ENCODE data around the gene CLMN.
"Not testable (repeated sequence)": the region's sequence is repeated elsewhere in the genome, so short reads cannot be mapped to it uniquely, and the experiment has no call there.

The CLMN gene

DNA sequence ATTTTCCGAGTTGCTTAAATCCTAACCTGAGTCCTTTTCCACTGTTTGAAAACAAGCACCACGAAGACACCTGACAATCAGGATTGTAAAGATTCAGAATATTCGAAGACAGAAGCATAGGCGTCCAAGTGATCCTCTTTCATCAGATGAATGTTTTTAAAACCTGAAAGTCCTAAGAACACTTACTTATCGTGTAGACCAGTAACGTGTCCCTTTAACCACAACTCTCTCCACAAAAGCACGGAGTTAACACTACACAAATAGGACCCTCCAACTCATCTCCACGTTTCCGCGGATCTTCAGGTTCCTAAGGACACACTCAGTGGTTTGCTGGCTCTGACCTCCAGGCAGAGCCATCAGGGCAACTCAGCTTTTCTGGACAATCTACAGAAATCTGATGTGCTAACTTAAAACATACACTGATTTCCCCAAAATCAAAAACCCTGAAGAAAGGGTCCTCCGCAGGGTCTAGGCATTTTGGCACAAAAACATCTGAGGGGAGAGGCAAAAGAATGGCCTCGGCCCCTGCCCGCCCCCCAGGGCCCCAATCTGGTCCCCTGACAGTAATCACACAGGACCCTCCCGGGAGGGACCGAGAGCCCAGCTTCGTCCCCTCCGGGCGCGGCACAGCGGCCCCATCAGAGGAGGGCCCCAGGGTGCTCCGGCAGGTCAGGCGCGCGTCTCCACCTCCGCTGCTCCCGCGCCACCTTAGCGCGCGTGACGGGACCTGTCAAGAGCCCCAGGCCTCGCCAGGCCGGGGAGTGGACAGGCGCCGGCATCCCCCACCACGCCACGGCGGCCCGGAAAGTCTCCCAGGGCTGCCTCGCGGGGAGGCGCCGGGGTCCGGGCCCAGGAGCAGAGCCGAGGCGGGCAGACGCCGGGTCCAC is 163.3 kb downstream of the CLMN start:
- DNase-seq: peak; percentile 48

DNA sequence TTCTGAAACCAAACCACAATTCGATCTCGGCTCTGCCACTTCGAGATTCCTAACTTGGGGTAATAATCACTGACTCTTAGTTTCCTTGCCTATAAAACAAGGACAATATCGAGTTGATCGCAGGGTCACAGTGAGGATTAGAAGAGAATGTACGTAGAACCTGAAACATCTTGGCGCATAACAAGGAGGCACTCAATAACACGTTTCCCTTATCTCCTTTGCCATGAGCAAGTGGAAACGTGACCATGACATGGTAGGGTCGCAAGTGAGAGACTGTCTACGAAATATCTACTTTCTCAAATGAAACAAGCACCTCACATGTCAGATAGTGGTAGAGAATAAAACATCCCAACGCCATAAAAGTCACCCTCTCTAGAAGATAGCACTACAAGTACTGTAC is 164.7 kb downstream of the CLMN start:
- no peak for DNase-seq

DNA sequence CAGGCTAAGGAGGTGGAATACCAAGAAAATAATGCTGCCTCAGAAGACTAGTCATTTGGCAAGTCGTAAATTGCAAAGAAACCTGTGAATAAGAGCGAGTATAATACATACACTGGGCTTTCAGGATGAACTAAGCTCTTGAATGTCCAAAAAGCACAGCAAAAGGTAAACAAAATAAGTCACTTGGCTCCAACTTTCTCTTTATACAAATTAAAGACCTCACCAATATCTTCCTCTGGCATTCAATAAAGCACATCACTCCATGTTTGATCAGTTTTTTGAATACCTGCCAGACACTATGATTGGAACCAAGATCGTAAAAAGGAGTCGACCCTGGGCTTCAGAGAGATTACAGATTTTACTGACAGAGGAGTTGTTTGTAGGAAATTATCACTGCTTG is 165.8 kb downstream of the CLMN start:
- no peak for DNase-seq

DNA sequence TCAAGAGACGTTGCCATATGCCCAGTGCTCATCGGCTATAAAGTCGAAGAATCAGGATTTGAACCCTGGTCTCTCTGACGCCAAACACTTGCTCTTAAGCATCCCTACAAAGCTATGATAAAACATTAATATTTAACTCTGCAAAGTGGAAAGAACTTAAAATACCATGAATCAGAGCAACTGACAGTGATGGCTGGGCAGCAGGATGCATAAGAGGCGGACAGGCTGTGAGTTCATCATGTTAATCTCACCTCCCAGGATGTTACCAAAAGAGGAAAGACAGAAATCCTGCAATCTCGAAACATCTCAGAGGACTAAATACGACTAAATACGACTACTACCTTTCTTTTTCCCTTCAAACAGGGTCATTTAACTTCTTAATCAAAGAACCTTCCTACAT is 168.1 kb downstream of the CLMN start:
- DNase-seq: no peak

DNA sequence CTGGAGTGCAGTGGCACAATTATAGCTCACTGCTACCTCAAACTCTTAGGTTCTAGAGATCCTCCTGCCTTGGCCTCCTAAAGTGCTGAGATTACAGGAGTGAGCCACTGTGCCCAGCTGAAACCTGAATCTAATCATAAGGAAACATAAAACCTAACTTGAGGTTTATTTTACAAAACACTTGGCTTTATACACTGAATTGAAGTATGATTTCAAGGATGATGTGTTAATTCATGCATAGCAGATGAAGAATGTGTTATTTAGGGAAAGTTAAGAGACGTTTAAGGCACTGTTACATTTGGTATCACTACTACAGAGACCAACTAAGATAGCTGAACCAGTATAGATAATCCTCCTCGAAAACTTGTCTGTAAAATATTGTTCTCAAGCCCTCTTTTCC is 168.8 kb downstream of the CLMN start:
- DNase-seq: no peak

DNA sequence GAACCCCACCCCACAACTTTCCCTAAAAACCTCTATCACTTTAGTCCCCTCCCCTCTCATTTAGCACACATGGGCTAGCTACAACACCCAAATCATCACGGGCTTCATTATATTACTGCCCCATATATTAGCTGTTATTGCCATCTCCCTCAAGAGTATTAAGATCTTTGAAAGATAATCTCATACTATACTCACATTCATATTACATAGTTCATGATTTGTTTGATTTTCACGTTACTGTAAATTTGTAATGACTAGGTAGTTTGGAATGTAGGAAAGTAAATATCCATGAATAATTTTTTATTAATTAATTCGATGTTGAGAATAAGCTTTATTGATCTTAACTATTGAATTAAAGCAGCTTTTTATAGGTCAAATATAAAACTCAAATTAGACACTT is 170.3 kb downstream of the CLMN start:
- no peak for DNase-seq

DNA sequence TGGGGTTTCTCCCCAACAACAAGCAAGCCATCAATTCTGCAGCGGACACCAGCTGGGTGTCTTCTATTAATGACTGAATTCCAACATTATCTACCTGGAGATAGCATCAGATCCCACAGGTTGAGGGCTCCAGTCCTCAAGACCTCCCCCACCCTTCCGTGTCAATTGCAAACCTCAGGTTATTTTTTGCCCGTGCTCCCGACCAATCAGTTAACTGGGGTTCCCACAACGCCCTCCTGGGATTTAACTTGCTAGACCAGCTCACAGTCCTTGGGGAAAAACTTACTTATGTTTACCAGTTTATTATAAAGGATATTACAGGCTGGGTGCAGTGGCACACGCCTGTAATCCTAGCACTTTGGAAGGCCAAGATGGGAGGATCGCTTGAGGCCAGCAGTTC is 172.1 kb downstream of the CLMN start:
- no peak for DNase-seq

DNA sequence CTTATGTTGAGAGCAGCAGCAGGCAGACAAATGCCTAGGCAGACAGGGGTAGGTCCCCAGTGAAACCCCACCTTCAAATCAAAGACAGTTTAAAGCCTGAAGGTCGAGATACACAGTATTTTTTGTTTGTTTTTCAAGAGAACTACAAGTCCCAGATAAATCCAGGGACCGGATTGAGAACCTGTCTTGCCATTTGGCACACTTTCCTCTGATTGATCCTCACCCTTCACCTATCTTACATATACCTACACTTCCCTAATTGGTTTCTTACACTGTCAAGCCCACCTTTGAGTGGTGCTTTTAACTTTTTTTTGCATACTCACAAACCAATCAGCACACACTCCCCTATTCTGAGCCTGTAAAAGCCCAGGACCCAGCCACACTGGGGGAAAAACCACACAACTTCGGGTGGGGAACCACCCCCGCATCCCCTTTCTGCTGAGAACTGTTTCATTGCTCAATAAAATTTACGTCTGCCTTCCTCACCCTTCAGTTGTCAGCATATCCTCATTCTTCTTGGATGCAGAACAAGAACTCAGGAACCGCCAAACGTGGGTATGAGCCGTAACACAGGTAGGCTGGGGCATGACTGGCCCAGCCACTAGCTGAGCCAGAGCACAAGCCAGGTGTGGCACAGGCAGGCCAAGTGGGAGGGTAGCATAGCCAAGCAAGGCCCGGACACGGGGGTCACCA is 173.5 kb downstream of the CLMN start:
- no peak for DNase-seq

DNA sequence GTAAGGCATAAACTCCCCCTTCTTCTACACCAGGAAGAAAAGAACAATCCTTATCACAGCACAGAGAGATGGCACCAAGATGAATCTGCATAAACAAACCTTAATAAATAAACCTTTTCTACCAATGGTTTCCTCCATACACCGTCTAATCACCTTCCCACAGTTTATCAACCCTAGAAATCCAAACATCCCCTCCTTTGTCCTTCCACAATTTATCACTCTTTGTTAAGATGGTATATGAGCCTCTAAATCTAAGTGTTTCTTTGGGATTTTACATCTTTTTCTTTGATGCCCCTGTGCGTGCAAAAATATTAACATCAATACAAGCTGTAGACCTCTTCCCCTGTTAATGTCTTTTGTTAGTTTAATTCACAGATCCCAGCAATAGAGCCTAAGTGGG is 174.9 kb downstream of the CLMN start:
- DNase-seq: no peak

DNA sequence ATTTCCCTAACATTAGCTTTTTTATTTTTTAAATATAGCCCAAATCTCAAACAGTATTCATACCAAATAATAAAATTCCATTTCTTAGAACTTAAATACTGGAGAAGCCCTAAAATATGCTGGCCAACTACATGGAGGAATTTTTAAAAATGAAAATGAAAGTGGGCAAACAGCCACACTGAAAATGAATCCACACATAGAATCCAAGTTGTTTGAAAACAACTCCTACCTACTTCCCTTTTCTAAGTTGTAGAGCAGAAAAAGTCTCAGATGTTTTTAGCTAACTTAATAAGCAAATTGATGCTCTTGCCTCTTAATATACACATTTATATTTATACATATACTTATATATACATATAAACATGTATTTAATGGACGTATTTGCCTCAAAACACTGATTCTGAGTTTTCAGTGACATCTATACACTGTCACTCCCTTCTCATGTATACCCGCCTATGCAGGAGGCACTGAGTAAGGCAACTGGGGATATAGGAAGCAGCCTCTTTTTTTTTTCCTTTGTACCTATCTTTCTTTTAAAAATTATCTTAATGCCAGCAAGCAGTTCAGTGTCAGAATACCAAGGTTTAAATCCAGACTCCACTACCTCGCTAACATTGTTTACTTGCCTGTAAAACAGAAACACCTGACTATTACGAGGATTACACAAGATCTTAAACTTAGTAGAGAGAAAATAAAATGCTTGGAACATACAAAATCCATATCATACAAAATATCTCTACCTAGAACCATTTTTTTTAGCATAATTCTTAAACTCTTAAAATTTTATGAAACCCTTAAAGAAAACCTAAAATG is 175.7 kb downstream of the CLMN start:
- no peak for DNase-seq

DNA sequence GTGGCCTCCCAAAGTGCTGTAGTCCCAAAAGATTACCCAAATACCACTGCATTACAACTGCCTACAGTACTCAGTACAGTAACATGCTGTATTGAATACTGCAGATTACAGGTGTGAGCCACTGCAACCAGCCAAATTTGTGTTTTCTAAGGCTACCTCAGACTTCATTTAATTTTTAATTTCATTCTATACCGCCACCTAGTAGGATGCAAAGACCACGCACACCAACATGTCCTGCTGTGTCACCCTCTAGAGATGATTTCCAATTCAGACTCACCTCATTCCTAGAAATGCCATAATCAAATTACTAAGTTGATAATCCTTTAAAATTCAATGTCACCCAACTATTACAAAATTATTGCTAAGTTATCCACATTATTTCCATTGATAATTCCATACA is 177.5 kb downstream of the CLMN start:
- no peak for DNase-seq

DNA sequence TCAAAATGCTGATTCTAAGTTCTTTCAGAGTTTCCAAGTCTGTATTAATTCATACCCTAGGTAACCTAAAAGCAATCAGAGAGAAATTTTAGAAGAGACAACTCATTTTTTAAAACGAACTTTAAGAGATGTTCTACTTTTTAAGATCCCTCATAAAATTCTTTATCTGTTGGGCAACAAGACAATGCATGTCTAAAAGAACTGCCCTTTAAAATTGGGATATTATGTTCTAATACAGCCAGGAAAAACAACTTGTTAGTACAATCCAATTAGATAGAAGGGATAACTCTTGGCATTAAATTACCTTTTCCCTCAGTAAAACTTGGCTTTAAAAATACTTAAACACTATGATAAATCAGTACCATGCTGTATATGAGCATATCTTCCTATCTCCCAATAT is 178.0 kb downstream of the CLMN start:
- DNase-seq: no peak

DNA sequence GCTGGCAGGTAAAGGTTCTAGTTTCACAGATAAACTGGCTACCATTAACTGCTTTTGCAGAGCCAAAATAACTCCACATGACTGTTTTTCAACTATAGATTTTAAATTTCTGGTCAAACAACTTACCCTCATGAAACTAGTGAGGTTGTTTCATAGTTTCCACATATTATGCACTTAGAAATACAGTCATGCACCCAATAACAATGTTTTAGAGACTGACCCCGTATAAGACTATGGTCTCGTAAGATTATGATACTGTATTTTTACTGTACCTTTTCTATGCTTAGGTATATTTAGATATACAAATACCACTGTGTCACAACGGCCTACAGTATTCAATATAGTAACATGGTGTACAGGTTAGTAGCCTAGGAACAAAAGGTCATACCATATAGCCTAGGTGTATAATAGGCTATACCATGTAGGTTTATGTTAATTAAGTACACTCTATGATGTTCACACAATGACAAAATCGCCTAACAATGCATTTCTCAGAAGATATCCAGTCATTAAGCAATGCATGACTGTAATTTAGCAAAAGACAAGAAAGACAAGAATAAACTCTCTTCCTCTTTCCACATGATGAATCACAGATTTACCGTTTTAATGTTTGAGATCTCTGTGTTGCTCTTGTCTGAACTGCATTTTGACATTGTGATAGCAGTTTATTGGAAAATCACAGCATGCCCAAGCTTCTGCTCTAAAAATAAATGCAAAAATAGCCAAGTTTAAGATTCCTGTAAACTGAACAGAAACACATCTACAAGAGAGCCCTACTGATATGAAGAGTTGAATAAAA is 179.4 kb downstream of the CLMN start:
- no peak for DNase-seq

DNA sequence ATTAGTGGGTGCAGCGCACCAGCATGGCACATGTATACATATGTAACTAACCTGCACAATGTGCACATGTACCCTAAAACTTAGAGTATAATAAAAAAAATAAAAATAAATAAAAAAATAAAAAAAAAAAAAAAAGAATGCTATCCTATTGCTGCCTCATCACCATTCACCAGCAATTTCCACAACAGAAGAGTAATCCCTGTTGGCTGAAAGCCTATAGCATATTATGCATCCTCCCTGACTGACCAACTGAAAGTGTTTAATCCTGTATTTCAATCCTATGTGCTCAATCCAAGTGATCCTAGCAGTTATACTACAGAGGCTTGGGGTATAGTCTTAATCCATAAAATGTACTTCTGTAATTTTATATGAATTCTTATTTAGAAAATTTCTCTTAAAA is 180.8 kb downstream of the CLMN start:
- no peak for DNase-seq

DNA sequence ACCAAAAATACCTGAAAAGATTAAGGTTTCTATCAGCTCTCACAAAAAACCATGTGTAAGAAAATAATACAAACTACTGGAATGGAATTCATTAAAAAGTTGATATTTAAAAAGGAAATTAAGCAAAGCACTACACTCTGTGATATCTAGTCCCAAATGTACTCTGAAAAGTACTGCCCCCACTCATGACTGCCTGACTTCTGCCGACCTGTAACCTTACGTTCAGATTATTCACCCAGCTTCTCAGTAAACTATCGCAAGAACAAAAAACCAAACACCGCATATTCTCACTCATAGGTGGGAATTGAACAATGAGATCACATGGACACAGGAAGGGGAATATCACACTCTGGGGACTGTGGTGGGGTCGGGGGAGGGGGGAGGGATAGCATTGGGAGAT is 181.3 kb downstream of the CLMN start:
- not testable (repeated sequence) for DNase-seq

DNA sequence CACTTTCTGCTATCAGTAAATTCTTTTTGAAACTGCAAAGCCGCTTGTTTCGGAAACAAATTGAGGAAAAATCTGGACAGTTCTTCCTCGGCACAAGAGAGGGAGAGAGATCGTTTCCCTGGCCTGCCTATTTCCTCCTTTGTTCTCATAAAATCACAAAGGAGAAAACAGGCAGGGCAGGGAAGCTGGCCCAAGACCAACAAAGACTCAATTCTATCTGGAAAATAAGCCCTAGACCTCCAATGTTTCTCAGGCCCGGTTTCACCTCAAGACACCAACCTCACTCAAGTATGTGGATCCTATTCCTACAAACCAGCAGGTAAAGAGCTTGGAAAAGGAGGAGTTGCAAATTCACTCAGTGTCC is 181.9 kb downstream of the CLMN start:
- no peak for DNase-seq

DNA sequence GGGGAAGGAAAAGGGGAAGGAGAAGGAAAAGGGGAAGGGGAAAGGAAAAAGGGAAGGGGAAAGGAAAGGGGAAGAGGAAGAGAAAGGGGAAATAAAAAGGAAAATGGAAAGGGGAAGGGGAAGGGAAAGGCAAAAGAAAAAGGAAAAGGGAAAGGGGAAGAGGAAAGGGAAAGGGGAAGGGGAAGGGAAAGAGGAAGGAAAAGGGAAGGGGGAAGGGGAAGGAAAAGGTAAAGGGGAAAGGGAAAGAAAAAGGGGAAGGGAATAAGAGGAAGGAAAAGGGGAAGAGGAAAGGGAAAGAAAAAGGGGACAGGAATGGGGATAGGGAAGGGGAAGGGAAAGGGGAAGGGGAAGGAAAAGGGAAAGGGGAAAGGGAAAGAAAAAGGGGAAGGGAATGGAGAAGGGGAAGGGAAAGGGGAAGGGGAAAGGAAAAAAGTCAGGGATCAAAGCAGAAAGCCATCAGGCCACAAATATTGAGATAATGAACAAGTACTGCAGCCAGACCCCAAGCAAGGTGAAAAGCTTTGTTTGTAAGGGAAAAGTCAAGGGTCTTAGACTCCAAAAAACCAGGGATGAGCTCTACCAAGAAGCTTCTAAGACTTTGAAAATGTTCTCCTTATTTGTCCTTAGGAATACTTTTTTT is 182.4 kb downstream of the CLMN start:
- no peak for DNase-seq

DNA sequence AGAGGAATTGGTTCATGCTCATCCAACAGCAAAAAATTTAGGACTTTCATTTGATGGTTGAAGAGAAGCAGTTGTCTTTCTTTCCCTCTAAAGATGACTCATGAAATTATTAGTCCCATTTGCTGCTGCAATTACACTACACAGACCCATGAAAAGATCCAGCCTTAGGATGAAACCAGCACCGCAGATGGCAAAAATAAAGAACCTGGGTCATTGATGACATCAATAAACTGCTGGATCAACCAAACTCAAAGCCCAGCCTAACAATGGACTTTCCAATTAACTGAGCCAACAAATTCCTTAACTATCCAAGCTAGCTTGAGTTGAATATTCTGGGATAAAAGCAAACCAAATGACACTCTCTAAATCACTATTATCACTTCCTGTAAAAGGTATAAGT is 183.1 kb downstream of the CLMN start:
- no peak for DNase-seq

DNA sequence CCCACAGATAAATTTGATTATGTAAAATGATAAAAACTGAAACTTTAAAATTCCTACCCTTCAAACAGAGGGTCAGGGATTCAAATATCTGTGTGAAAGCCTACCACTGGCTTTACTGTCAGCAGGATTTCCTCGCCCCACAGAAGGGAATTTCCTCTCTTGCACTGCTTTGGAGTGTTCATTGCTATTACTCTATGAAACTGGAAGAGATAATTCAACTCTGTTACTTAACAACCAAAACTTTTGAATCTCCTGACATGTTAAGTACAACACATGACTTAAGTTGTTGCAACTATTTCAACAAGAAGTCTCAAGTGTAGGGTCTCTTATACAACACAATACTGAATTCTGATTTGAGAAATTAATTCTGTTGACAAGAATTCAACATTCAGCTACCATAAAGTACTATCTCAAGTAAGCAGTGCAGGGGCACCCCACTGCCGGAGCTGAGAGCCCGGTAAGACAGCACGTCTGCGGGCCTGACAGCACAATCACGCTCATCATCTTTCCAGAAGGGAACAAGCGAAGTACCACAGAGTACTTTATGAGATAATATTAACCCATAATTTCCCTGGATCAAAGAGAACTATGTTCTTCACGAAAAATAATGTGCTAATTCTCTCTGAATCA is 185.3 kb downstream of the CLMN start:
- DNase-seq: no peak

DNA sequence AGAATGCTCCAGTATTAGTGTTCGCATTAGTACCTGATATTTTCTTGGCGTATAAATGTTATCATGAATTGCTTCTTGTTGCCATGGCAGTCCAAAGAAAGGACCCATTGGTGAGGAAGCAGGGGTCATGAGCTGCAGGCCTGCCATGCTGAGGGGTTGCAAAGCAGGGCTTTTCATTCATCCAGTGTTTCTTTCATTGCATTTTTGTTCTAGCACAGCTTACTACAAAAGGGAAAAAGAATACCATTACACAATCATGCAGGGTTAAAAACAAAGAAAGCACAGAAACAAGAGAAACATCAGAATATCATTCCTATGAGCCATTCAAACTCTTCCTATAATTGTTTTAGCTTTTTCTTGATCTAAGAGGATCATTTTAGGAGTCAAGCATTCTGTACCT is 186.4 kb downstream of the CLMN start:
- no peak for DNase-seq

DNA sequence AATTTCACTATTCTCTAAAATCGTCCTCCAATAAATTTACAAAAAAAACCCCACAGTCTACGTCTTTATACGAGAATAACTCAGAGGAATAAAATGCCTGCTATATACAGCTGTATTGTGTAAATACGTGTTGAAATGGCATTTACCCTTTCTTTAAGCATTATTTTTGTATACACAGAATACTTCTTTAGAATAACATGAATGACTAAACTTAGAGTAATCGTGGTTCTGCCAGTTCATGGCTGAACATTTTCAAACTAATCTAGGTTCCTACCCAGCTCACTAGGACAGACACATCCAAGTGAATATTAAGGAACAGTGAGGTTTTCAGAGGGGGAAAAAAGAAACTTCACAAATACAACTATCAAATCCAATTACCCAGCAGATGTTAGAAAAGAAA is 186.9 kb downstream of the CLMN start:
- no peak for DNase-seq

All from stimulated activated CD4-positive, alpha-beta T cell treated with anti-CD3 and anti-CD28 coated beads, Interleukin-15, amount 100 ng/mL, for 24 hours (primary cell).